HG03280 (cell line): Measurements from ENCODE around the gene MPP3.

ENCODE experiments used
- ATAC-seq: cut with Tn5 transposase; IDR thresholded peaks from one replicate; pipeline ENCODE4 v1.9.1; 2021; ENCODE audit warnings: mild to moderate bottlenecking, moderate library complexity; ENCODE audit not compliant: unreplicated experiment

The MPP3 gene

GRCh38 chr17:43754947-43755346, 78.0 kb downstream of the MPP3 start:
- no peak for ATAC-seq

GRCh38 chr17:43753493-43754129, 79.3 kb downstream of the MPP3 start:
- no peak for ATAC-seq
